HCT116 (cell line): ENCODE measurements around the gene DPF1. TPM values are rescaled to one million over a fixed set of nuclear protein-coding genes. Genes with fewer than 3 reads are reported as not detected.

Experiments used
- ATAC-seq: fragments of 200-7000 bp; cut with Tn5 transposase; 2 replicates; pipeline ENCODE4 v1.9.1; 2020; ENCODE audit warnings: mild to moderate bottlenecking, moderate library complexity
- BruUV-seq: library from RNA; stranded (reverse); fragments of 400-500 nt; replicated peaks from 2 replicates; lab custom pipeline; 2021; lab: Mats Ljungman, UMichigan
- CTCF ChIA-PET: fragments of 300-600 bp; sonication (Branson Sonifier 250); formaldehyde crosslinking; loops from one replicate; lab custom pipeline; 2021; ENCODE audit warnings: antibody characterized with exemption; lab: Charles Lee
- POLR2A ChIA-PET: fragments of 300-600, 350-600 bp; sonication (Branson Sonifier 250); formaldehyde crosslinking; loops from one replicate; lab custom pipeline; 2021; ENCODE audit warnings: antibody characterized with exemption; lab: Charles Lee
- RAD21 ChIA-PET, 2 experiments: fragments of 300-600 bp; sonication (Branson Sonifier 250); formaldehyde crosslinking; loops; one replicate each; lab custom pipeline; 2023; ENCODE audit warnings: low total read pairs in 2 of 2; ENCODE audit not compliant: uncharacterized antibody in 2 of 2, unreplicated experiment in 2 of 2, low non-redundant PET in 1 of 2; lab: Charles Lee
- DNase-seq: peaks from one replicate; pipeline ENCODE4 v3.0.0-alpha.2; 2010; ENCODE audit warnings: low read depth, low spot score
- H2AFZ ChIP-seq: fragments of 200-600 bp; shearing (Covaris generic), sonication (generic); 2 replicates; pipeline ENCODE4 v1.6.1; 2017; ENCODE audit warnings: low read depth, mixed run types, mixed read lengths, antibody characterized with exemption, low read length; ENCODE audit not compliant: poor library complexity, severe bottlenecking
- H3K27ac ChIP-seq: 2 replicates; pipeline ENCODE4 v1.5.1; 2012; ENCODE audit warnings: low read depth, low read length
- H3K27me3 ChIP-seq: fragments of 200-600 bp; sonication (generic); 2 replicates; pipeline ENCODE4 v1.6.1; 2016; ENCODE audit warnings: mixed run types, low read length, mixed read lengths; ENCODE audit not compliant: insufficient read depth
- H3K36me3 ChIP-seq, 2 experiments: fragments of 200-500 bp in 1 of 2; fragments of 200-600 bp in 1 of 2; sonication (Bioruptor generic) in 1 of 2; sonication (generic) in 1 of 2; 2 replicates each; pipeline versions ENCODE4 v1.5.1 to v1.6.1; 2014 to 2016; ENCODE audit warnings: low read length in 2 of 2, inconsistent platforms in 1 of 2, mixed read lengths in 1 of 2, mixed run types in 1 of 2; ENCODE audit not compliant: insufficient read depth in 2 of 2, control insufficient read depth in 1 of 2
- H3K4me1 ChIP-seq, 2 experiments: fragments of 200-600 bp in 1 of 2; sonication (generic) in 1 of 2; 2 replicates each; pipeline versions ENCODE4 v1.5.1 to v1.6.1; 2012 to 2017; ENCODE audit warnings: low read length in 2 of 2, inconsistent platforms in 1 of 2, mild to moderate bottlenecking in 1 of 2, mixed read lengths in 1 of 2, mixed run types in 1 of 2, moderate library complexity in 1 of 2; ENCODE audit not compliant: insufficient read depth in 2 of 2, control insufficient read depth in 1 of 2
- H3K4me2 ChIP-seq: fragments of 200-600 bp; sonication (generic); 2 replicates; pipeline ENCODE4 v1.6.1; 2017; ENCODE audit warnings: mixed run types, low read length, mixed read lengths
- H3K4me3 ChIP-seq, 2 experiments: fragments of 200-600 bp in 1 of 2; sonication (generic) in 1 of 2; replicated peaks in 1 of 2; 2 replicates each; pipeline ENCODE4 v1.5.1; 2011 to 2016; ENCODE audit warnings: low read length in 2 of 2, control low read depth in 1 of 2, low read depth in 1 of 2, mild to moderate bottlenecking in 1 of 2, mixed read lengths in 1 of 2, mixed run types in 1 of 2
- H3K79me2 ChIP-seq: fragments of 200-600 bp; sonication (generic); 2 replicates; pipeline ENCODE4 v1.6.1; 2017; ENCODE audit warnings: mild to moderate bottlenecking, mixed run types, low read length, moderate library complexity, mixed read lengths; ENCODE audit not compliant: insufficient read depth
- H3K9ac ChIP-seq: fragments of 200-600 bp; sonication (generic); 2 replicates; pipeline ENCODE4 v1.6.1; 2016; ENCODE audit warnings: low read length, mixed read lengths
- H3K9me2 ChIP-seq: fragments of 200-600 bp; sonication (generic), shearing (Covaris generic); 2 replicates; pipeline ENCODE4 v1.6.1; 2017; ENCODE audit warnings: mixed run types, mild to moderate bottlenecking, moderate library complexity; ENCODE audit not compliant: insufficient read depth
- H3K9me3 ChIP-seq, 2 experiments: fragments of 200-500 bp in 1 of 2; fragments of 200-600 bp in 1 of 2; sonication (Bioruptor generic) in 1 of 2; sonication (generic) in 1 of 2; 2 replicates each; pipeline ENCODE4 v1.6.1; 2014 to 2017; ENCODE audit warnings: low read length in 2 of 2, mixed read lengths in 2 of 2, inconsistent platforms in 1 of 2, low read depth in 1 of 2, mild to moderate bottlenecking in 1 of 2, mixed run types in 1 of 2, moderate library complexity in 1 of 2; ENCODE audit not compliant: control insufficient read depth in 1 of 2, insufficient read depth in 1 of 2
- H4K20me1 ChIP-seq: fragments of 200-600 bp; sonication (generic), shearing (Covaris generic); 2 replicates; pipeline ENCODE4 v1.6.1; 2017; ENCODE audit warnings: mixed run types, mild to moderate bottlenecking, moderate library complexity; ENCODE audit not compliant: insufficient read depth
- ATF3 ChIP-seq: IDR thresholded peaks from 2 replicates; pipeline ENCODE4 v1.6.1; 2012
- CBX3 ChIP-seq: IDR thresholded peaks from 2 replicates; pipeline ENCODE4 v1.6.1; 2012; ENCODE audit warnings: low read depth
- CEBPB ChIP-seq: IDR thresholded peaks from 2 replicates; pipeline ENCODE4 v1.6.1; 2012; ENCODE audit warnings: low read depth
- EZH2 ChIP-seq: fragments of 200-600 bp; sonication (generic); IDR thresholded peaks from 2 replicates; pipeline ENCODE4 v1.6.1; 2017; ENCODE audit warnings: antibody characterized with exemption, mixed run types
- FOSL1 ChIP-seq: IDR thresholded peaks from 2 replicates; pipeline ENCODE4 v1.6.1; 2012; ENCODE audit warnings: low read depth
- POLR2A ChIP-seq: IDR thresholded peaks from 2 replicates; pipeline ENCODE4 v1.7.0; 2011; ENCODE audit warnings: borderline replicate concordance; ENCODE audit not compliant: insufficient read depth, insufficient read length; ENCODE audit errors: extremely low read depth
- POLR2AphosphoS5 ChIP-seq: IDR thresholded peaks from 2 replicates; pipeline ENCODE4 v1.6.1; 2011; ENCODE audit warnings: mild to moderate bottlenecking, low read depth, low read length, moderate library complexity
- SIN3A ChIP-seq: IDR thresholded peaks from 2 replicates; pipeline ENCODE4 v1.6.1; 2012; ENCODE audit warnings: low read depth
- SP1 ChIP-seq: IDR thresholded peaks from 2 replicates; pipeline ENCODE4 v1.6.1; 2012; ENCODE audit warnings: low read depth
- TCF7L2 ChIP-seq: IDR thresholded peaks from 2 replicates; pipeline ENCODE4 v1.7.0; 2011; ENCODE audit warnings: borderline replicate concordance, inconsistent platforms; ENCODE audit not compliant: insufficient read depth, insufficient read length; ENCODE audit errors: extremely low read depth
- YY1 ChIP-seq: IDR thresholded peaks from 2 replicates; pipeline ENCODE4 v1.6.1; 2011; ENCODE audit warnings: low read length, low read depth, moderate library complexity, mild to moderate bottlenecking; ENCODE audit not compliant: insufficient replicate concordance; ENCODE audit errors: extremely low read depth
- ZFX ChIP-seq: fragments of 450-650 bp; IDR thresholded peaks from 2 replicates; pipeline ENCODE4 v1.6.1; 2017
- intact Hi-C: fragments of 100-400 bp; cut with micrococcal nuclease; formaldehyde crosslinking; loops from 2 replicates; pipeline ENCODE4 v1.10.0; 2022
- total RNA-seq: library from RNA; stranded (reverse); gene quantifications from one replicate; pipeline ENCODE4 v1.2.1, GENCODE V29; 2021; ENCODE audit not compliant: unreplicated experiment
- TF ChIP-seq, protein P1 (sequence below): IDR thresholded peaks from 2 replicates; pipeline ENCODE4 v1.6.1; 2012; ENCODE audit warnings: low read depth
- TF ChIP-seq, protein P2 (sequence below): IDR thresholded peaks from 2 replicates; pipeline ENCODE4 v1.6.1; 2012

DPF1 gene
- total RNA-seq, 1 experiment from 2014 or later: 9.7 TPM

DNA sequence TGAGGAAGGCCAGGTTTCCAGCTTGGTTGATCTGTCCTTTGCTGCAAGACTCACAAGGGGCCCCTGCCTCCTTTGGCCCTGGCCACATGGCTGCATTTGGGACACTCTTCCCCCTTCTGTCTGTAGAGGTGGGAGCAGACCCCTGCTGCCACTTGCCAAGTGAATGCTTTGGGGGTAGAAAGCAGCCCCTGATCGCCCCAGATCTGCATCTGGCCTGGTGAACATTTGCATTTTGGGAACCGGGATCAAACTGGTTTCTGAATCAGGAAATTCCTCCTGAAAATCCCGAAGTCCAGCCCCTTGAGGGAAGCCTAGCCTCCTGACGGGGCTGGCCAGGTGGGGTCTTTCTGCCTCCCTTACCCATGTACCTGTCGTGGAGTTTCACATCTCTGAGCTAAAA is 14.9 kb downstream of the DPF1 start (continued):
- TF ChIP-seq, protein P1, sequence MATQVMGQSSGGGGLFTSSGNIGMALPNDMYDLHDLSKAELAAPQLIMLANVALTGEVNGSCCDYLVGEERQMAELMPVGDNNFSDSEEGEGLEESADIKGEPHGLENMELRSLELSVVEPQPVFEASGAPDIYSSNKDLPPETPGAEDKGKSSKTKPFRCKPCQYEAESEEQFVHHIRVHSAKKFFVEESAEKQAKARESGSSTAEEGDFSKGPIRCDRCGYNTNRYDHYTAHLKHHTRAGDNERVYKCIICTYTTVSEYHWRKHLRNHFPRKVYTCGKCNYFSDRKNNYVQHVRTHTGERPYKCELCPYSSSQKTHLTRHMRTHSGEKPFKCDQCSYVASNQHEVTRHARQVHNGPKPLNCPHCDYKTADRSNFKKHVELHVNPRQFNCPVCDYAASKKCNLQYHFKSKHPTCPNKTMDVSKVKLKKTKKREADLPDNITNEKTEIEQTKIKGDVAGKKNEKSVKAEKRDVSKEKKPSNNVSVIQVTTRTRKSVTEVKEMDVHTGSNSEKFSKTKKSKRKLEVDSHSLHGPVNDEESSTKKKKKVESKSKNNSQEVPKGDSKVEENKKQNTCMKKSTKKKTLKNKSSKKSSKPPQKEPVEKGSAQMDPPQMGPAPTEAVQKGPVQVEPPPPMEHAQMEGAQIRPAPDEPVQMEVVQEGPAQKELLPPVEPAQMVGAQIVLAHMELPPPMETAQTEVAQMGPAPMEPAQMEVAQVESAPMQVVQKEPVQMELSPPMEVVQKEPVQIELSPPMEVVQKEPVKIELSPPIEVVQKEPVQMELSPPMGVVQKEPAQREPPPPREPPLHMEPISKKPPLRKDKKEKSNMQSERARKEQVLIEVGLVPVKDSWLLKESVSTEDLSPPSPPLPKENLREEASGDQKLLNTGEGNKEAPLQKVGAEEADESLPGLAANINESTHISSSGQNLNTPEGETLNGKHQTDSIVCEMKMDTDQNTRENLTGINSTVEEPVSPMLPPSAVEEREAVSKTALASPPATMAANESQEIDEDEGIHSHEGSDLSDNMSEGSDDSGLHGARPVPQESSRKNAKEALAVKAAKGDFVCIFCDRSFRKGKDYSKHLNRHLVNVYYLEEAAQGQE: no peak
- TF ChIP-seq CEBPB: no peak
- no peak for TF ChIP-seq YY1
- TF ChIP-seq, protein P2, sequence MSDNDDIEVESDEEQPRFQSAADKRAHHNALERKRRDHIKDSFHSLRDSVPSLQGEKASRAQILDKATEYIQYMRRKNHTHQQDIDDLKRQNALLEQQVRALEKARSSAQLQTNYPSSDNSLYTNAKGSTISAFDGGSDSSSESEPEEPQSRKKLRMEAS: no peak
- no peak for TF ChIP-seq POLR2AphosphoS5
- TF ChIP-seq TCF7L2: no peak
- no peak for TF ChIP-seq ATF3
- no peak for TF ChIP-seq SP1
- TF ChIP-seq CBX3: no peak
- no peak for TF ChIP-seq ZFX
- no peak for TF ChIP-seq SIN3A

DNA sequence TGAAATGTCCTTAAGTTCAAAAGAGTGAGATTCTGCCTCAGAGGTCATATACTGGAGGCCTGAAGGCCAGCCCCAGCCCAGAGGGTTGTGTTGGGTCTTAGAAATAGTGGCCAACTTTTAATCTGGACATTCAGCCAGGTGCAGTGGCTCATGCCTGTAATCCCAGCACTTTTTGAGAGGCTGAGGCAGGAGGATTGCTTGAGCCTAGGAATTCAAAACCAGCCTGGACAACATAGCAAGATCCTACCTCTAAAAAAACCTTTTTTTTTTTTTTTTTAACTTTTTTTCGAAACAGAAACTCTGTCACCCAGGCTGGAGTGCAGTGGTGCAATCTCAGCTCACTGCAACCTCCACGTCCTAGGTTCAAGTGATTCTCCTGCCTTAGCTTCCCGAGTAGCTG is 15.5 kb downstream of the DPF1 start:
- Histone ChIP-seq H3K79me2 (no peaks in the 10 kb centered on the region), H3K36me3 (no peaks in the 10 kb centered on the region), H3K4me2 (no peak overlapping the region), H2AFZ (no peak overlapping the region), H3K4me3 (no peak overlapping the region), H3K9me3 (no peaks in the 10 kb centered on the region), H3K27me3 (no peaks in the 10 kb centered on the region), H3K9me2 (no peaks in the 10 kb centered on the region), H3K27ac (no peak overlapping the region), H3K4me1 (peaks cover 0 to 7% of the 10 kb centered on the region in 2 experiments; a peak in 1 of 4 replicates), H4K20me1 (no peaks in the 10 kb centered on the region), H3K9ac (no peak overlapping the region)
- ATAC-seq (no peak), DNase-seq (no peak)
- ChIA-PET CTCF (no interaction called here), POLR2A (no interaction called here), RAD21 (no interaction called here)
- intact Hi-C loops: no loop called here
- no peak for TF ChIP-seq EZH2
- no peak for TF ChIP-seq POLR2A
- no peak for TF ChIP-seq SIN3A
- no peak for TF ChIP-seq FOSL1
- TF ChIP-seq CEBPB: no peak
- TF ChIP-seq POLR2AphosphoS5: no peak
- TF ChIP-seq CBX3: no peak
- no TSS peak for BruUV-seq
